HG03039 (cell line): Measurements from ENCODE around the gene RPS10.

Experiments used
- ATAC-seq: cut with Tn5 transposase; IDR thresholded peaks from one replicate; pipeline ENCODE4 v1.9.1; 2021; ENCODE audit warnings: mild to moderate bottlenecking, moderate library complexity; ENCODE audit not compliant: unreplicated experiment

The RPS10 gene

DNA sequence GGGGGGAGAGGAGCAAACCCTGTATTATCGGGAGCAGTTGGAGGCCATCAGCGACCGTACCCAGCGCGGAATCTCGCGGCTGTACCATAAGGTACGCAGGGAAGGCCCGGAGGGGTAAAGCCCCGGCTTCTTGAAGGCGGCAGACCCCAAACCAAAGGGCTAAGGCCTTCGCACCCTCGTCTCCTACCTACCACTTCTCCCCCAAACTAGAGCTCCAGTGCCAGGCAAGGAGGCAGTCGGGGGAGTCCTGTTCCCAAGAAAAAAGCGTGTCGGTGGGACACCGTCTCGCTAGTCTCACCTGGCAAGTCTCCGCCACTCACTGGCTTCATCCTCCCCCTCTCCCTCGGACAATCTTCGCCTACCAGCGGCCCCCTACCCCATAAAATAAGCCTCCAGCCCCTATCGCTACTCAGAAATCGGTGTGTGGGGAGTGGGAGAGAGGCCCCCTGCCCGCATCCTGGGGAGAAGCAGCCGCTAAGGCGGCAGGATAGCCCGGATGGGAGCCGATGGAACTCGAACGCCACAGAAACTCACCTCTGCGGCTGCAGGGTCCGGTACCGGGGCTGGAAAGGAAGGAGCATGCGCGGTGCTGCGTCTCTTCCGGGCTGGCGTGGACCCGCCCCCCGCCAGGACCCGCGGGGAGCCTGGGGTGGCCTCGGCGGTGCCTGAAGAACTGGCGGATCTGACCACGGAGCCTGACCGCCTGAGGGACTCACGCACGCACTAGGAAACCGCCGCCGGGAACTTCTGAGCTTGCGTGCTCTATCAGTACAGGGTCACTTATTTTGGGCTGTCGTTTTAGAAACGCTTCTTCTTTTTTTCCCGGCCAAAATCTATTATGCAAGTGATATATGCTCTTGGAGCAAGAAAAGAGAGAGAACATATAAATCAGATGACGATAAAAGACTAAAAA, at the start of gene RPS10:
Gene RPS10 (minus strand): TSS at position 572 of the 913 bp plus-strand sequence. CDS start 848 bp downstream, outside the sequence.
- peak; percentile 80 for ATAC-seq

DNA sequence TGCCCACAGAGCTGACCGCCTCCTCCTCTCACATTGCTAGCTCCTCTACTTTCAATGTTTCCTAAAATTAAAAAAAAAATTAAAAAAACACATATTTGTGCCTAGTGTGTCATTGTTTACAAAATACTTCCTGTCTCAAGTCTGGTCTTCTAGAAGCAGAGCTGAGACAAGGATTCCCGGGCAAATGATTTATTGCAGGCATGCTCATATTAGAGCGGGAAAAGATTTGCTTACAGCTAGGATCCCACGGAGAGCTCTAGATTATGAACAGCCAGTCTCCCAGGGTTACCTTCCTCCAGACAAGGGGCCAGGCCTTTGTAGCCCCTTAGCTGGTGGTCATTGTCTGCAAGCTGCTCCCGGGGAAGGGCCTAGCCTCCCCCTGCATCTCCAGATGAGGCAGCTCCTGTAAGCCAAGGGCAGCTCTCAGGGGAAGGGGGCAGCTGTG, 49.4 kb upstream of the RPS10 start:
- no peak for ATAC-seq

- no peak for ATAC-seq
Measured at GRCh38 chr6:34474754-34475153, 48.9 kb upstream of the RPS10 start.

- no peak for ATAC-seq
Measured at GRCh38 chr6:34473967-34474366, 48.1 kb upstream of the RPS10 start.

- no peak for ATAC-seq
Measured at GRCh38 chr6:34472425-34472824, 46.6 kb upstream of the RPS10 start.

DNA sequence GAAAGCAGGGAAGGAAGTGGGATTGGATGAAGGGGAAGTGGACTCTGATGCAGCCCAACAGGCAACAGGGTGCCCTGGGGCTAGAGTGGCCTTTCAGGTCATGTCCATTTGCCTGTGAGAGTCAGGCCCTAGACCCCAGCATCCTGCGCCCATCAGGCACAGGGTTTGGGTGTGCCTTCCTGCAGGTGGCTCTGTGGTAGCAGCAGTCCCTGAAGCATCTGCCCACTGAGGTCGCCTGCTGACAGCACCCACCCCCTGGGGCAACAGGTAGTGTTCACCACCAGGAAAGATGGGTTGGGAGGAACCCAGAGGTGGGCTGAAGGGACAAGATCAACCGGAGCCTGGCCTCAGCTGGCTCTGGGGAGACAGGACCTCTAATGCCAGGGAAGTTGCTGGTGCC, 43.6 kb upstream of the RPS10 start:
- ATAC-seq, result no peak

DNA sequence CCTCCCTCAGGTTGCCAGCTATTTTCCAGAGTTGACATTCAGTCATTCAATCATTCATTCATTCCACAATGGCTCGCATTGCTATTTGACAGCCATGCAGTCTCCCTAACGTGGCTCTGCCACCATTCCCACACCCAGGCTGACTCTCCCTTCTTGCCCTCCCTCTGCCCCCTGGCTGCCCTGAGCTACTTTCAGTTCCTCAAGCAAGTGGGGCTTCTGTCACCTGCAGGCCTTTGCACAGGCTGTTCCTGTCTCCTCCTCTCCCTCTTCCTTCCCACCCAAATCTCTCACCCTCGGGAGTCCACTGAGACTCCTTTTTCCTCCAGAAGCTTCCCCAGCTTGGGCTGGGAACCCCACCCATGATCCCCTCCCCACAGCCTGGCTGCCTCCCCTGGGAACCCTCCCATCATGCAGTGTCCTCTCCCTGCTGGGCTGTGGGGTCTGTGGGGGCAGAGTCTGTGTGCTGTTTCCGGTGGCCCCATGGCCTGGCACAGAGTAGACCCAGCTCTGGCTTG, 42.6 kb upstream of the RPS10 start:
- ATAC-seq, result no peak

- no peak for ATAC-seq
Measured at GRCh38 chr6:34466242-34467185, 40.6 kb upstream of the RPS10 start.

DNA sequence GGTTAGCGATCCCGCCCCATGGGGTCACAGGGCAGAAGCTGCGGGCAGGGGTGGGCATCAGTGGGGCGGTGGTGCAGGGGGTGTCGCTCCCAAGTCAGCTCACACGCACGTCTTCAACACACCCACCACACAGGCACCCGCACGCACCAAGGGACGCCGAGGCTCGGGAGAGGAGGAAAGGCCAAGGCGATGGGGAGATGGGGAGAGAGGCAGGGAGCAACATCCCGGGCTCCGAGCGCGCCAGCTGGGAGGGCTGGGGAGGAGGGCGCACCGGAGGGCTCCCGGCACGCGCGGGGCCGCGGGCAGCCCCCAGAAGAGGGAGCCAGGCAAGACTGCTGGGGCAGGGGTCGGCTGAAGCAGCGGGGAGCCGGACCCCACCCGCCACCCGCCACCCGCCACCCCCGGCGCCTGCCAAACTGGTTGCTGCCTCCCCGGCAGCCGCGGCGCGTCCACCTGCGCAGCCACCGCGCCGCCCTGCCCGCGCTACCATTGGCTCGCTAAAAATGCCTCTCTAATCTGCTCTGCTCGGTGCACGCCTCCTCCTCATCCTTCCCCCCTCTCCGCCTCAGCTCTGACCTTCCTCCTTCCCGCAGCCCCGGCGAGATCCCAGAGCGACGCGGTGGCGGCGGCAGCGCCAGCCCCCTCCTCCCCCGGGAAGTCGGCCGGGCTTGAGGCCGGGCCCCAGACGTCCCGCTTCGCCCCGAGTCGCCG, 39.8 kb upstream of the RPS10 start, which contains the start of gene PACSIN1:
Gene PACSIN1 (plus strand): TSS at position 546 of the 711 bp plus-strand sequence. CDS start 60,230 bp downstream, outside the sequence.
- ATAC-seq, result no peak

DNA sequence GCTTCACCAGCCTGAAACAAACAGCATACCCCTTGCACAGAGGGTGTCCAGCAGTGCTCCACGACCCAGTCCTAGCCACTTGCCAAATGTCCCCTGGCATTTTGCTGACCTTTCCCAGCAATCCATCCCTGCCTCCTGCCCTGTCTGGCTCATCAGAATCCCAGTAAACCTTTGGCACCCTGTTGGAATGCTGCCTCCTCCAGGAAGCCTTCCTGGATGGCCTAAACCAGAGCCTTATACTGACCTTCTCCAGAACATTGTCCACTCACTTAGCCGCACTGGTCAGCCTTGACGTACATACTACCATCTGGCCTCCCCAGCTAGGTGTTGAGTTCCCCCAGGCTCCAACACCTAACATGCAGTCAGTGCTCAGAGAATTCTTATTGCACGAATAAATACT, 38.0 kb upstream of the RPS10 start:
- no peak for ATAC-seq

DNA sequence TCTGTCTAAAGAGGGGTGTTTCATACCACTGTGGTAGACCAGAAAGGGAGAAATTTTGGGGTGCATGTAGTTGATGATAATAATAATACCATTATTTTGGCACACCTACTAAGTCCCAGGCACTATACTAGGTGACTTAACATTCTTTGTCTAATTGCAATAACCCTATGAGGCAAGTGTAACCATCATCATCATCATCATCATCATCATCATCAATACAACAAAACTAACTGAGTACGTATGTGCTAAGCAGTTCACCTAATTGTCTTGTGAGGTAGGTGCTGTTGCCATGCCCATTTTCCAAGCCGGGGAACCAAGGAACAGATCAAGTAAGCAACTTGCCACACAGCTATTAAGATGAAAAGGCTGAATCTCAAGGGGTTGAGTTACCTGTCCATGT, 37.4 kb upstream of the RPS10 start:
- no peak for ATAC-seq

DNA sequence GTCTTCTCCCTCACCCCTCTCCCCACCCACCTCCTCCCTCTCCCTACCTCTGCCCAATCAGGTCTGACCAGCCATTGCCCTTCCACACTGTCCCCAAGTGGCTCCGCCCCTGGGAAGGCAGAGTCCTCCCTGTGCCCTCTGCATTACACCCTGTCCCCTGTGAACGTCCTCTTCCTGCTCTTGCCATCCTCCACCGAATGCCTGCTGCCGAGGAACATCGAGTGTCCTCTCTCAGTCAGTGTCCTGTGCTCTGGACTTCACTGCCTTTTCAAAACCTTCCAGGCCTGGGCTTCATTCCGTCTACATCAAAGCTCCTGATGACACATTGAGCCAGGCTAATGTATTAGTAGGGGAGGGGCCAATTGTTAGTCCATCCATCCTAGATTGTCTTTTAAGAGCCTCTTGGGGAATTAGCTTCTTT, 36.7 kb upstream of the RPS10 start:
- no peak for ATAC-seq

DNA sequence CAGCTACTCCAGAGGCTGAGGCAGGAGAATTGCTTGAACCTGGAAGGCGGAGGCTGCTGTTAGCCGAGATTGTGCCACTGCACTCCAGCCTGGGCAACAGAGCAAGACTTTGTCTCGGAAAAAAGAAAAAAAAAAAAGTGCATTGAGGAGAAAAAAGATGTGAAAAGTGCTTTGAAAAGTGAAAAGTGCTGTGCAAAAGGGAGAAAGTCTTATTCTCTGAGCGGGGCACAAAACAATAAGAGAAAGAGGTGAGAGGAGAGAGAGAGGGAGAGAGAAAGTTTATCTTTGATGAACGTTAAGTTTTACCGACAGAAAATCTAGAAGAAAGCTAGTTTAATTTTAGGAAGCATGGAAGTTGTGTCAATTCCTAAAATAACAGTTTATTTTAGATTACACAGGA, 36.1 kb upstream of the RPS10 start:
- ATAC-seq, result no peak

GRCh38 chr6:34460796-34461507, 35.1 kb upstream of the RPS10 start:
- no peak for ATAC-seq

DNA sequence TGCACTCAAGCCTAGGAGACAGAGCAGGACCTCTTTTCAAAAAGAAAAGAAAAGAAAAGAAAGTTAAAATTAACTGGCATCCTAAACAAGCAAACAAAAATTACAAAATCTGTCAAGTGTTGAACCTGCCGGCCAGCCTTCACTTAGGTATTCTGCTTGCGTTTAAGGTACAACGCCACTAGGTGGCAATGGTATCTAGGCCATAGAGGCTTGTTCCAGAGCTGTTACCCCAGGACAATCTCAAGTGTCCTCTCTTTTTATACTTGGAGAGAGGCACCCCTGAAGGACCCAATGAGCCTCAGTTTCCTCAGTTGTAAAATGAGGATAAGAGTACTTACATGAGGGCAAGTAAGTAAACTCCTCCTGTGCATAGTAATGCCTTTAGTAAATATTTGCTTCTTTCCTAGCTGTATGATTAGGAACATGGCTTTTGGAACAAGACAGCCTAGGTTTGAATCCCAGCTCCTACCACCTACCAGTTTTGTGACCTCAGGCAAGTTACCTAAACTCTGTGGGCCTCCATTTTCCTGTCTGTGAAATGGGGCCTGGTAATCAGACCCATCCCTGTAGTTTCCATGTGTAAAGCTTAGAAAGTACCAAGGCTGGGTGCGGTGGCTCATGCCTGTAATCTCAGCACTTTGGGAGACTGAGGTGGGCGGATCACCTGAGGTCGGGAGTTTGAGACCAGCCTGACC, 34.2 kb upstream of the RPS10 start:
- no peak for ATAC-seq

DNA sequence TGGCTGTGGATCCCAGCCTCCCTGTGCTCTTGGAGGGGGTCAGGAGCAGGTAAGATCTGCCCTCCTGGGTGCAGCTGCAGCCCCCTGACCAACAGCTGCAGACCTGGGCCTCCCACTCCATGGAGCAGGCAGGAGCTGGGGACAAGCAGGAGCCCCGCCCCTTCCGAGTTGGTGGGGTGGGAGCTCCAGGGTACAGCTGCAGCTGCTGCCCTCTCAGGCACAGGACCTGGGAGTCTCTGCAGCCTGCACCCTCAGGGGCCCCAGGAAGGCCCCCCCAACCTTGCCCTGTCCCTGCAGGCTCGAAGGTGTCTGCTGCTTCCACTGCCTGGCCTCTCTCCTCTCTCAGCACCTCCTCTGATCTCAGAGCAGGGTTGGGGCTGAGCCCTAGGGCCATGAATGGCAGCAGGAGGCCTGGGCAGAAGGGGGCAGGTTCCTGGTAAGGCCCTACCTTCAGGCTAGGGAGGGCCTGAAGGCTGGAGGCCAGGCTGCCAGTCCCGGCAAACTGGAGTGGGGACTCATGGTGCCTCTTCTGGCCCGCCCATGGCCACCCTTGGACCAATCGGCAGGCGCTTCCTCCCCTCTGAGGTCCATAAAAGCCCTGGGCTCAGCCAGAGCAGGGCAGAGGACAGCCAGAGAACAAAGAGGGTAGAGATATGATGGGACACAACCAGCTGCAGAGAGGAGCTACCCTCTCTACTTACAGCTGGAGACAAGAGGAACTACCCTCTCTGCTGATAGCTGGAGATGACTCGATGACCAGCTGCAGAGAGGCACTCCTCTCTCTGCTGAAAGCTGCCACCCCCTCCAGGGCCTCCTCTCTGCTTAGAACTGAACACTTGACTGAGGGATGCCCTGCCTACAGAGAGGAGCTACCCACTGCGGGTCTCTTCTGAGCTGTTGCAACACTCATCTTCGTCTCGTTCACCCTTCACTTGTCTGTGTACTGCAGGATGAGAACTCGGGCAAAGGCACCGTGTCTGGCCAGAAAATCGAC, 32.2 kb upstream of the RPS10 start:
- ATAC-seq, result no peak

- no peak for ATAC-seq
Measured at GRCh38 chr6:34457382-34457741, 31.5 kb upstream of the RPS10 start.

GRCh38 chr6:34455831-34456230, 30.0 kb upstream of the RPS10 start:
- no peak for ATAC-seq
